HG02870 (cell line): ENCODE results near the gene MPPED1.

Experiments used
- ATAC-seq: cut with Tn5 transposase; IDR thresholded peaks from one replicate; pipeline ENCODE4 v1.9.1; 2021; ENCODE audit warnings: mild to moderate bottlenecking, moderate library complexity; ENCODE audit not compliant: unreplicated experiment

Gene MPPED1

DNA sequence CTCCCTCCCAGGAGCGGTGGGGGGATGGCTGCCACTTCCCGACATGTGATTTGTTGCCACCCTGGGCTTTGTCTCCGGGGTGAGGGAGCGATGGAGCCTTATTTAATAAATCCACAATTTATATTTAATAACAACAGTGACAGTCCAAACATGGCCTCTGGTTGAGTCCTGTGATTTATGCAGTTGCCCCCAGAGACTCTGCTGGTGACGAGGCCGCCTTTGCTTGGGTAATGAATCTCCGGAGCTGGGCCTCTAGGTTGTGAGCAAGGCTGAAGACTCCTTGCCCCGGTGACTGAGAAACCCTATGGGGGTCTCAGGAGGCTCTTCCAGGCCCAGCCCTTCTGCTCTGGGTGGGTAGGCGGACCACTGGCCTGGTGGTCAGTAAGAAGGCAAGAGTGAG lies 16.7 kb downstream of the MPPED1 start:
- no peak for ATAC-seq

GRCh38 chr22:43429426-43429825 lies 17.6 kb downstream of the MPPED1 start:
- no peak for ATAC-seq

DNA sequence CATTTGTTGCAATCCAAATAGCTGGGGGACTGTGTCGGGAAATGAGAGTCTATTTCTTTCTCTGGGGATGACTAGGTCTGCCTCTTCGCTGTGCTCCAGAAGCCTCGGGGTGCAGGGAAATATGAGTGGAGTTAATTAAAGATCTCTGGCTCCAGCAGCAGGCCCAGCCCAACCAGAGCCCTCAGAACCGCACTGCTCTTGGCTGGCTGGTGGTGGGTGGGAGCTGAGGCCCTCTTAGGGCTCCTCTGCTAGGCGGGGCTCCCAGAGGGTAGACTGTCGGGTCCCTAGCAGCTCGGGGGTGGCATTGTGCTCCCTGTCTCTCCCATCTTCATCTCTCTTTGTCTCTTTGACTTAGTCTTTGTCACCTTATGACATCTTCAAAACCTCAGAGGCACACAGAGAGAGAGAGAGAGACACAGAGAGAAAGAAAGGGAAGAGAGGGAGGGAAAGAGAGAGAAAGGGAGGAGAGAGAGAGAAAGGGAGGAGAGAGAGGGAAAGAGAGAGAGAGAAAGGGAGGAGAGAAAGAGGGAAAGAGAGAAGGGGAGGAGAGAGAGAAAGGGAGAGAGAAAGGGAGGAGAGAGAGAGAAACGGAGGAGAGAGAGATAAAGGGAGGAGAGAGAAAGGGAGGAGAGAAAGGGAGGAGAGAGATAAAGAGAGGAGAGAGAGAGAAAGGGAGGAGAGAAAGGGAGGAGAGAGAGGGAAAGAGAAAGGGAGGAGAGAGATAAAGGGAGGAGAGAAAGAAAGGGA lies 20.2 kb downstream of the MPPED1 start:
- ATAC-seq: no peak

- no peak for ATAC-seq
Observed at GRCh38 chr22:43432883-43433415, 21.1 kb downstream of the MPPED1 start.

DNA sequence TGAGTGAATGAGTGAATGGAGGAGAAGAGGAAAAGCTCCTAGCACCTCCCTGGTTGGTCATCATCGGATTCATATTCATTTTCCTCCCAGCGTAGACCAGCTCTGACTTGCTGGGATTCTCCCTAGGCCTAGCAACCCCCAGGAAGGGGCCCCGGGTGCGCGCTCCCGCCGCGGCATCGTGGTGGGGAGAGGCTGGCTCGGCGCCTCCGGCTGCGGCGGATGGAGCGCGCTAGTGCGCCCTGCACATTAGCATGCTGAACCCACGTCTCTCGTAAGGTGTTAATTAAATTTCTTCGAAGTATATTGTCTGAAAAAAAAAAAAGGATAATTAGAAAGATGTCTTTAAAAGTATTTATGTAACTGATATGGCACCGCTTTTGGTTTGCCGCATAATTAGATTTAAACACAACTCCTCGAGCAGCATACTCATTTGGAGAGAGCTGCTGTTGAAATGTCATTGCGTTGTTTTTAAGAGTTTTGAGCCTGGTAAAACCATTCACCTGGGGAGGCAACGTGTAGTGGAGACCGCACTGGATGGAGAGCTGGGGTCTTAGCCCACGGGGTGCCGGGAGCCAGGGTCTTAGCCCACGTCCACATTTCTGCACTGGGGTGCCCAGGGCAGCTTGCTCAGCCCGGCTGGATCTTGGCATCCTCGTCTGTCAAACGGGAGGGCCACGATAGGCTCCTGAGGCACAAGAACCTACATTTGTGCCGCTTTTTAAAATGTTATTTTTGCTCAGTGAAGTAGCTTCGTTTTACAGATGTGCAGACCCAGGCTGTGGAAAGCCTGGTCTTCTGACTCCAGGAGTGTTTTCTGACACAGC lies 21.8 kb downstream of the MPPED1 start:
- ATAC-seq: no peak

- no peak for ATAC-seq
Observed at GRCh38 chr22:43434275-43434927, 22.6 kb downstream of the MPPED1 start.

DNA sequence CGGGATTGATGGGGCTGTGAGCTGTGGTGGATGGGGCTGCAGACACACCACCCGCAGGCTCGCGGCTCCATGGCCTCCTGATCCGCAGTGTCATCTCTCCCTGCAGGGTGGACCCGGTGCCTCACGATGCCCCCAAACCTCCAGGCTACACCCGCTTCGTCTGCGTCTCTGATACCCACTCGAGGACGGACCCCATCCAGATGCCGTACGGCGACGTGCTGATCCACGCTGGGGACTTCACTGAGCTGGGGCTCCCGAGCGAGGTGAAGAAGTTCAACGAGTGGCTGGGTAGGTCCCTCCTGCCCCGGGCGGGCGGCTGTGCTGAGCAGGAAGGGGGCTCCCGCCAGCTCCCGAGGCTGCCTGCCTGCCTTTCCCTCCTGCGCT lies 23.1 kb downstream of the MPPED1 start:
- ATAC-seq: no peak

GRCh38 chr22:43435851-43436811 lies 24.3 kb downstream of the MPPED1 start:
- no peak for ATAC-seq

- ATAC-seq: no peak
Observed at GRCh38 chr22:43436868-43437267, 25.1 kb downstream of the MPPED1 start.

DNA sequence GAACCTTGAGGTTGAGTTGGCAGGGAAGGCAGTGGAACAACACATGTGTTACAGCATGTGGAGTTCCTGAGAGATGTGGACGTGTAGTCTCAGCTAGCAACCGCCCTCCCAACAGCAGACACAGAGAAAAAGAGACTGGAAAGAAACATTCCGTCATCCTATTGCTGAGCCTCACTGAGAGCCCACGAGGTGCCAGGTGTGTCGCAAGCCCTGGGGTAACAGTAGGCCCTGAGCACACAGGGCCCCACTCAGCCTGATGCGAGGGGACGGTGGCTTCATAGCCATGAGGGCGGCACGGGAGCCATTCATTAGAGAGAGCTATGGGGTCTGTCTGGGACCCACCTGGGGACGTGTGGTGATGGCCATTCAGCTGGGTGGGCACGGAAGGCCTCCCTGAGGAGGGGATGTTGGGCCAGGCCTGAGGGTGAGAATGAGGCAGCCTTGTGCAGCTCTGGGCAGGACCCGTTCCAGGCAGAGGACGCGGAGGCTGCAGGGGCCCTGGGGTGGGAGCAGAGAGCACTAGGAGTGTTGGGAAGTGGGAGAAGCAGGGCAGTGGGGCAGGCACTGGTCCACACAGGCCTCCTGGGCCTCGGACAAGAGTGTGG lies 26.2 kb downstream of the MPPED1 start:
- no peak for ATAC-seq

- no peak for ATAC-seq
Observed at GRCh38 chr22:43438666-43439347, 27.0 kb downstream of the MPPED1 start.

DNA sequence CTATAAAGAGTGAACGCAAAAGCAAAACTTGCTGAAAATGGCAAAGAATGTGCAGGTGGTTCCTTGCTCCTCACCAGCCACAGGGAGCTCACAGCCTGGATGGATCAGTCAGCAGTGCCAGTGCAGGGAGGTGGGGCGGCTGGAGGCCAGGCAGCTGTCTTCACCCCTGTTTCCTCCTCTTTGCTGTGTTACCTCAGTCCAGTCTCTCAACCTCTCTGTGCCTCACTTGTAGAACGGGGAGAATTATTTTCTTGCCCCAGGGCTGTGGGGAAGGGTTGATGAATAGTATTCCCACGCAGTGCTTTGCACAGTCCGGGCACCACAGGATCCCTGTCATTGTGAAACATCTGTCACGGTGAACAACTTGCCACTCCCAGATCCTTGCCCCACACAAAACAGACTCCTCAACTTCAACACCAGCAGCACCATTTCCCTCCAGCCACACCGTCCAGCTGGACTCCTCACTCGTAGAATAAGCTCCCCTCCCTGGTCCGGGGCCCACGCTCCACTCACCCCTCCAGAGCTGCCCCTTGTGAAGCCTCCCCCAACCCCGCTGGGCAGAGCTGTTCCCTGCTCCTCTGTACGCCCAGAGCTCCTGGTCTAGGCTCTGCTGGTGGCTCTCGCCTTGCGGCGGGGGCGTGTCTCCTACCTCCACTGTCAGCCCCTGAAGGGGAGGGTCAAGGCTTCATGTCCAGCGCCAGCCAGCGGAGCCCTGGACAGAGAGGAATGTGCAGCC lies 27.7 kb downstream of the MPPED1 start:
- ATAC-seq: no peak

DNA sequence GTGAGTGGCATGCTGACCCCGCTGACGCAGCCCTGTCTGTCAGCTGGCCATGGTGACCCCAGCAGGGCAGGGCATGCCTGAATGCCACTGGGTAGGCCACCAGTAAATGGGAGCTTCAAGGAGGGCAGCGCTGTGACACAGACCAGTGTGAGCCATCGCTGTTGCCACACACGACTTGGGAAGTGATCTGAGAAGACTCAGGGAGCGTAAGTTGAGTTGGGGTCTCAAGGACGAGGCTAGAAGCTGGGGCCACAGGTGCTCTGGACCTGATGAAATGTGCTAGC lies 28.2 kb downstream of the MPPED1 start:
- no peak for ATAC-seq

- ATAC-seq: no peak
Observed at GRCh38 chr22:43440556-43440955, 28.7 kb downstream of the MPPED1 start.

DNA sequence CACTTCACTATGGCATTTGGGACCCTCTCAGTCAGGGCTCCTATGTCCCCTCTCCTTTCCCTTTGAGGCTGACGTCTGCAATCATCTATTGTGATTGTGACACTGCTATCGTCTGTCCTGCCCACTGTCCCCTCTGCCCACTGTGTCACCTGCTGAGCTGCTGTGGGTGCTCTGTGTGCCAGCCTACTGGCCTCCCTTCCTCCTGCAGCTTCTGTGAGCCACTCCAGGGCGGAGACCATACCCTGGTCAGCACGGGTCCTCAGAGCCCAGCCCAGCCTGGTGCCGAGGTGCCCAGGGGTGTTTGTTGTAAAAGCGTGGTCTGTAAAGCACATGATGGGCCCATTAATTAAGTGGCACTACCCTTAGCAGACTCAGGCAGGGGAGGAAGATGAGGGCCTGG lies 29.4 kb downstream of the MPPED1 start:
- ATAC-seq: no peak

DNA sequence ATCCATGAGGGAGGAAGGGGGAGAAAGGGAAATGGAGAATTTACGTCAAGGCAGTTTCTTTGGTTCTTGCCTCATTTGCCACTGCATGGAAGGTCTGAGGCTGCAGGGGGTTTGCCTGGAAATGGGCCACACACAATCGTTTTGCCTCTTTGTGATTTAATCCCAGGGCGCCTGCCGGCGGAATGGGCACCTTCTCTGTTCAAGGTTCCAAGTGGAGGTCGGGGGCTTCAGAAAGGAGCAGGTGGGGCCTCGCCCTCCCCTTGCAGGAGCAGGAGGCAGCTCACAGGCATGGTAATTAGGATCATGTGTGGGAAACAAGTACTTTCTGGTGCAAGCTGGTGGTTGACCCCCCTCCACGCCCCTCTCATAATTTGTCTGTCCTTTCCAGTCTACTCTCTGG lies 29.9 kb downstream of the MPPED1 start:
- no peak for ATAC-seq

DNA sequence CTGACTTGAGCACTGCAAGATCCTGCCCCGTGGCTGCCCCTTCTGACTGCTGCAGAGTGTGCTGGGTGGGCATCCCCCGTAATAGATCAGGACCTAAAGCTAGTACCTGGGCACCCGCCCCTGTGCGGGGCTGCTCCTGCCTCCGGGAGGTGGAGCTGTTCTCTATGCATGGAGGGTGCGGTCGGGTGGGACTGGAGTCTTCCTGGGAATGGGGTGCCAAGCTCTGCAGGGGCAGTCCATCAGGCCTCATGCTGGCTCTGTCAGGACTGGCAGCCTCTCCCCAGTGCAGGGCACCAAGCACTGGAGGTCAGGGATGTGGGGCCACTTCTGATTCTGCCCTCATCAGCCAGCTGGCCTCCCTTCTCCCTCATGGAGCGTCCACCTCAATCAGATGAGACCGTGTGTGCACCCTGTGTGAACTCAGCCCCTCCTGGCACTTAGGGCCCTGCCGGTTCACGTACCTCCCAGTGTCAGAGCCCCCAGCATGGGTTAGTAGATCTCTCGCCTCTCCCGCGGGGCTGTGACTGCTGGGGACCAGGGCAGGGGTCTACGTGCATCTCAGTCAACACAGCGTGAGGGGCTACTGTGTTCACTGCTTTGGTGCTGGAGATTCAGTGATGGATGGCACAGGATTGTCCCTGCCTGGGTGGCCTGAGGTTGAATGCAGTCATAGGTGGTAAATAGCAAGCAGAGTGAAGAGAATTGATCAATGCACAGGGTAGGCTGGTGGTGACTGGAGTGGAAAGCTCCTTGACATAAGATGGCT lies 30.8 kb downstream of the MPPED1 start:
- no peak for ATAC-seq

DNA sequence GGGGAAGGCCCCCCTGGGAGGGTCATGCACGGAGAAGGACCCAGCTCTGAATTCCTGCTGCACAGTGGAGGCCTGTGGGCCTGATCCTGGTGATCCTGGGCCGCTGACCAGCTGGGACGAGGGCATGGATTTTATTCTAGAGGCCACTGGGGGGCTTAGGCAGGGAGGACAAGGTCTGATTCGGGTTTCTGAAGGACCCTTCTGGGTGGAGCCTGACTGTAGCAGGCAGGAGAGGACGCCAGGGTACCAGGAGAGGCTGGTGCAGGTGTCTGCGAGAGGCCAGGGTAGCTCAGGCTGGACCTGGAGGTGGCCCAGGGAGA lies 31.3 kb downstream of the MPPED1 start:
- no peak for ATAC-seq
